ENCODE measurements around the gene LPAR3. TPM values are rescaled to one million over a fixed set of nuclear protein-coding genes. Genes with fewer than 3 reads are reported as not detected.

Gene LPAR3, protein sequence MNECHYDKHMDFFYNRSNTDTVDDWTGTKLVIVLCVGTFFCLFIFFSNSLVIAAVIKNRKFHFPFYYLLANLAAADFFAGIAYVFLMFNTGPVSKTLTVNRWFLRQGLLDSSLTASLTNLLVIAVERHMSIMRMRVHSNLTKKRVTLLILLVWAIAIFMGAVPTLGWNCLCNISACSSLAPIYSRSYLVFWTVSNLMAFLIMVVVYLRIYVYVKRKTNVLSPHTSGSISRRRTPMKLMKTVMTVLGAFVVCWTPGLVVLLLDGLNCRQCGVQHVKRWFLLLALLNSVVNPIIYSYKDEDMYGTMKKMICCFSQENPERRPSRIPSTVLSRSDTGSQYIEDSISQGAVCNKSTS
- total RNA-seq: 5.1 TPM

DNA sequence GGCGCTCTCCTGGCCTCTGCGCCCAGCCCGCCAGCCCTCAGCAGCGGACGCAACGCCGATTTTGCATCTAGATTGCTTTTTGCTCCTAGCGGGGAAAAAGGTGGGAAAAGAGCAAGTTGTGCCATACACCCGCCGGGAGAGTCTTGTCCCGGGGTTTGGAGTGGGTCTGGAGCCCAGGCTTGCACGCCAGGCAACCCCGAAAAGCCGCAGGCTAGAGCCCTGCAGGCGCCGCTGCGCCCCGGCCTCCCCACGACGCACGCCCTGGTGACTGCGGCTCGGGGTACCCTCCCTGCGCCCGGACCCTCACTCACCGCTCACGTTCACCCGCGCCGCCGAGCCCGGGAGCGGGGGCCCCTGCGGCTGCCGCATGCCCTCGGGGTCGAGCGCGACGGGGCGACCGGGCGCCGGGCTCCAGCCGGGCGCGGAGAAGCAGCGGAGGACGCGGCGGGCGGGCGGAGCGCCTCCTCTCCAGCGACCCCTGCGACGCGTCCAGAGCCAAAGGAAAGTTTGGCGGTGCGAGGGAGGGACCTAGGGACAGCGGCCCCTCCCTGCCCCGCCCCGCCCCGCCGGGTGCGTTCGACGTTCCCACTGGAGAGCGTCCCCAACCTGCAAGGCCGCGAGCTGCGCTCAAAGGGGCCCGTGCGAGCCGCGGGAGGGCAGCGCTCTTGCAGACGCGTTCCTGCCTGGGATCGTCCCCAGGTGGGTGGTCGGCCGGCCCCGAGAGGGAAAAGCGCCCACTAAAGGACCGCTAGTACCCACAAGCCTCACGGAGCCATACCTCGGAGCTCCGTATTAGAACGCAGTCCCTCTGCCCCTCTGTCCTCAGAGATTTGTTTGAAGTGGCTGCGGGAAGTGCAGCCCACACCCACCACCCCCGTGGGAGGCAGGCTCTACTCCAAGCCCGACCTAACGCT lies at the start of gene LPAR3:
LPAR3 (minus strand) TSS at position 502 of the 914 bp plus-strand sequence. CDS start 27,086 bp downstream, outside the sequence.

Other genes with a start within 250 kb of the LPAR3 start
- gene SSX2IP, start 202.7 kb downstream of the LPAR3 start, total RNA-seq: 189 TPM
- 0.71 TPM for gene MCOLN2, start 103.9 kb upstream of the LPAR3 start, total RNA-seq
- gene MCOLN3, start 155.3 kb upstream of the LPAR3 start, total RNA-seq: 3.0 TPM